Measurements from ENCODE around the gene SWAP70.
"Not testable (repeated sequence)": the region's sequence is repeated elsewhere in the genome, so short reads cannot be mapped to it uniquely, and the experiment has no call there.

The SWAP70 gene

DNA sequence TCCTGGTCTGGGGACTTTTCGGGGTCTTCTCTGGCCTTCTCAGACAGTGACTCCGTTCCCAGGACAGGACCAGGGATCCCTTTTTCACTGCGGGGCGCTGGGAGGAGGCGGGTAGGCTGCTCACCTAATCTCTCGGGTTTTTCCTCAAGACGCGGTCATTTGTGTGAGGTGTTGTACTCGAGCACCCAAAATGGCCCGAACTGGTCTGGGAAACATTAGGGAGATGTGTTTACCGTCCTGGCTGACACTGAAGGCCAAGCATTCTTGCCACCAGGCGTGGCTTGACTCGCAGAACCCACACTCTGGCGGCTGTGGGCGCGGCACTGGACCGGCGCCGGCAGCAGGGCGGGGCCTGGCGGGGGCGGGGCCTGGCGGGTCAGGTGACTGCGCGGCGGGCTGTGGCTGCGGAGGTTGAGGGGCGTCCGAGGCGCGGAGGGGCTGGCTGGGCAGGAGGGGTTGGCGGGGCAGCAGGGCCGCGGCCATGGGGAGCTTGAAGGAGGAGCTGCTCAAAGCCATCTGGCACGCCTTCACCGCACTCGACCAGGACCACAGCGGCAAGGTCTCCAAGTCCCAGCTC, at the start of gene SWAP70:
TSS of gene SWAP70 (plus strand) at position 379 of the 577 bp plus-strand sequence. CDS start at position 482, 103 bp downstream.
- H3K4me3 ChIP-seq (ENCODE audit: low read length) = peak within 1 kb of the TSS; percentile 97

DNA sequence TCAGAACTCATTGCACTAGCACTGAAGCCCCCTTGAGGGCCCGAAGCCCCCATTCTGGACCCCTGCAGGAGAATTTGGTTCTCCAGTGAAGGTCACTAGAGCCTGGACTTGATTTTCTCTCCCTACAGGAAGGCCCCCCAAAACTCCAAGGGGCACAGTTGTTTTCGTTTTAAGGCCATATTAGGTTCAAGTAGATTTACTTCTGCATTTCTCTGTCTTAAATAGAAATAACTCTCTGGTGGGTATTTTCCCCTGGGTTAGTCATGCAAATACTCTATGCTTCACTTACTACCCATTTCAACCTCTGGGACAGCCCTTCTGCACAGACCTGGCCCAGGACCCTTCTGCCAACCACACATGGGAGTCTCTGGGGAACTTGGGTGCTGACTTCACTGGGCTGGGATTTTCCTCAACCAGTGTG, 48.8 kb upstream of the SWAP70 start:
- TF ChIP-seq, protein P1, sequence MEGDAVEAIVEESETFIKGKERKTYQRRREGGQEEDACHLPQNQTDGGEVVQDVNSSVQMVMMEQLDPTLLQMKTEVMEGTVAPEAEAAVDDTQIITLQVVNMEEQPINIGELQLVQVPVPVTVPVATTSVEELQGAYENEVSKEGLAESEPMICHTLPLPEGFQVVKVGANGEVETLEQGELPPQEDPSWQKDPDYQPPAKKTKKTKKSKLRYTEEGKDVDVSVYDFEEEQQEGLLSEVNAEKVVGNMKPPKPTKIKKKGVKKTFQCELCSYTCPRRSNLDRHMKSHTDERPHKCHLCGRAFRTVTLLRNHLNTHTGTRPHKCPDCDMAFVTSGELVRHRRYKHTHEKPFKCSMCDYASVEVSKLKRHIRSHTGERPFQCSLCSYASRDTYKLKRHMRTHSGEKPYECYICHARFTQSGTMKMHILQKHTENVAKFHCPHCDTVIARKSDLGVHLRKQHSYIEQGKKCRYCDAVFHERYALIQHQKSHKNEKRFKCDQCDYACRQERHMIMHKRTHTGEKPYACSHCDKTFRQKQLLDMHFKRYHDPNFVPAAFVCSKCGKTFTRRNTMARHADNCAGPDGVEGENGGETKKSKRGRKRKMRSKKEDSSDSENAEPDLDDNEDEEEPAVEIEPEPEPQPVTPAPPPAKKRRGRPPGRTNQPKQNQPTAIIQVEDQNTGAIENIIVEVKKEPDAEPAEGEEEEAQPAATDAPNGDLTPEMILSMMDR (IDR thresholded peaks at IDR 0.05; ENCODE audit: insufficient read depth, low read depth, low read length, missing control alignments) = no peak
- H3K4me3 ChIP-seq (ENCODE audit: low read length) = no peak overlapping the region
- DNase-seq (ENCODE audit: low read depth) = no peak

More for the DNA sequence above, at the start of gene SWAP70:
- peak; percentile 88 for DNase-seq (ENCODE audit: low read depth)
- TF ChIP-seq, protein P1 (IDR thresholded peaks at IDR 0.05; ENCODE audit: insufficient read depth, low read depth, low read length, missing control alignments) = peak; percentile 48

DNA sequence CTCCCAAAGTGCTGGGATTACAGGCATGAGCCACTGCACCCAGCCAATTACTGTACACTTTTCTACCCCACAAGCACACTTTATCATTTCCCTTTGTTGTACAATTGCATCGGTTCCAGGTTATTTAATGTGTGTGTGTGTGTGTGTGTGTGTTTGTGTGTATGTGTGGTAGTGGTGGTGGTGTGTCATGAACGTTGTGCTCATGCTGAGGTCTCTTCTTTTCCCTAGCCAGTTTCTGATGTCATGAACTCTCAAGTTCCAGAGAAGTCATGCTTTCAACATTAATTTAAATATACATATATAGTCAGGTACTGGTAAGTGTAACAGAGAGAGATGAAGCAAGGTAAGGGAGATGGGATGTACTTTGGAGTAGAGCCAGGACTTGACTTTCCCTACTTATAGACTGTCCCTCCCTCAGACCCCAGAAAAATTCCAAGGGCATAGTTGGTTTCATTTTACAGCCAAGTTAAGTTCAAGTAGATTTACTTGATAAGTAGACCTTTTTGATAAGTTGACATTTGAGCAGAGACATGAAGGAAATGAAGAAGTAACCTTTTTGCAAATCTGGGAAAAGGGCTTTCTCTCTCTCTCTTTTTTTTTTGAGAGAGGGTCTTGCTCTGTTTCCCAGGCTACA, 47.7 kb upstream of the SWAP70 start:
- TF ChIP-seq, protein P1 (IDR thresholded peaks at IDR 0.05; ENCODE audit: insufficient read depth, low read depth, low read length, missing control alignments) = no peak
- no peak overlapping the region for H3K4me3 ChIP-seq (ENCODE audit: low read length)
- DNase-seq (ENCODE audit: low read depth) = no peak

DNA sequence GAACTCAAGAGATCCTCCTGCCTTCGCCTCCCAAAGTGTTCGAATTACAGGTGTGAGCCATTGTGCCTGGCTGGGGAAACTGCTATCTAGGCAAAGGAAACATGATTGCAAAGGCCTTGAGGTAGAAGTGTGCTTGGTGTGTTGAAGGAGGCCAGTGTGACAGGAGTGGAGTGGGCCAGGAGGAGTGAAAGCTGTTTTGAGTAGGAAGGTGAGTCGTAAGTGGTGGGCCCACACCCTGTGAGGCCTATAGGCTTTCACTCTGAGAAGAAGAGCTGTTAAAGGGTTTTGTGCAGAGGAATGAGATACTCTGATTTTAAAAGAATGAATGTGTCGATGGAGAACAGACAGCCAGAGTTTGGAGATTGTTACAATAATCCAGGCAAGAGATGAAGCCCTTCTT, 47.0 kb upstream of the SWAP70 start:
- TF ChIP-seq, protein P1 (IDR thresholded peaks at IDR 0.05; ENCODE audit: insufficient read depth, low read depth, low read length, missing control alignments) = no peak
- H3K4me3 ChIP-seq (ENCODE audit: low read length) = no peak overlapping the region
- no peak for DNase-seq (ENCODE audit: low read depth)

DNA sequence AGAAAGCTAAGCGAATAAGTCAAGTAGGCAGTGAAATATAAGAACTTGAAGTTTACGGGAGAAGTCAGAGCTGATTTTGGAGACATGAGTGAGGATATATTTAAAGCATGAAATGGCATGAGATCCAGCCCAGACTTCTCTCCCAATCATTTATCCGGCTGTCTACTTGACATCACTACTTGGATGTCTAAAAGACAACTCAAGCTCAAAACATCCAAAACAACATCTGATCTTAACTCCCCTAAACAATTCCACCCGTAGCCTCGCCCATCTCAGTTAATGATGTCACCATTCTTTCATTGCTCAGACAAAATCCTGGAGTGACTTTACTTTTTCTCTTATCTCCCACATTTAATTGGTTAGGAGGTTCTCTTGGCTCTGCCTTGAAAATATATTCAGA, 45.9 kb upstream of the SWAP70 start:
- TF ChIP-seq, protein P1 (IDR thresholded peaks at IDR 0.05; ENCODE audit: insufficient read depth, low read depth, low read length, missing control alignments) = no peak
- H3K4me3 ChIP-seq (ENCODE audit: low read length) = no peak overlapping the region
- peak; percentile 73 for DNase-seq (ENCODE audit: low read depth)

DNA sequence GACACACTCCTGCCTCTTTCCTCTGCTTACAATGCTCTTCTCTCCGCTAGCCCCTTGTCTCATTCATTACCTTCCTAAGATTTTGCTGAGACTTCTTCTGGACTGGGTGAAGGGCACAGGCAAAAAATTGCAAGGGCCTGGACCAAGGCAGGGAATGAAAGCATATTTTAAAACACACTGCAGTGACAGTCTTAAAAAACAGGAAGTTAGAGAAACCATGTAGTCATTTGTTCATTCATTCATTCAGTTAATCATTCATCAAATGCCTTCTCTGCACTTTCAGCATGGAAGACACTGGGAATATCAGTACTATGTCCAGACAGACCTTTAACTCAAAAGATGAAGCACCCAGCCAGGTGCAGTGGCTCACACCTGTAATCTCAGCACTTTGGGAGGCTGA, 44.9 kb upstream of the SWAP70 start:
- DNase-seq (ENCODE audit: low read depth) = no peak
- H3K4me3 ChIP-seq (ENCODE audit: low read length) = no peak overlapping the region
- TF ChIP-seq, protein P1 (IDR thresholded peaks at IDR 0.05; ENCODE audit: insufficient read depth, low read depth, low read length, missing control alignments) = no peak

DNA sequence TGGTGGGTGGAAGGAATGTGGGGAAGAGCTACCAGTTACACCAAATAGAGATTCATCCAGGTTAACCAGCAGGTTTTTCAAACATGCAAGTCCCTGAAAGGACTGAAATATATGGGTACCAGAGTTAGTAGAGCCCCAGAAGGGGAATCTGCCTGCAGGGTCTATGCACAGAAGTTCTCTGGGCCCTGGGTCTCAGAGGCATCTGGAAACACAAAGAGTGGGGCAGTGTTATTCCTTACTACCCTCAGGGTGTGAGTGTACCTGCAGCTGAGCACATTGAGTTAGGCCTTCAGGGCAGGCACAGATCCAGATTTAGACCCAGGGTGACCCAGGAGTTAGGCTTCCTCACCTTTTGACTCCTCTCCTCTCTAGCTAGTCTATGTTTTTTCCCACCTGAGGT, 43.9 kb upstream of the SWAP70 start:
- TF ChIP-seq, protein P1 (IDR thresholded peaks at IDR 0.05; ENCODE audit: insufficient read depth, low read depth, low read length, missing control alignments) = no peak
- no peak overlapping the region for H3K4me3 ChIP-seq (ENCODE audit: low read length)
- DNase-seq (ENCODE audit: low read depth) = no peak

DNA sequence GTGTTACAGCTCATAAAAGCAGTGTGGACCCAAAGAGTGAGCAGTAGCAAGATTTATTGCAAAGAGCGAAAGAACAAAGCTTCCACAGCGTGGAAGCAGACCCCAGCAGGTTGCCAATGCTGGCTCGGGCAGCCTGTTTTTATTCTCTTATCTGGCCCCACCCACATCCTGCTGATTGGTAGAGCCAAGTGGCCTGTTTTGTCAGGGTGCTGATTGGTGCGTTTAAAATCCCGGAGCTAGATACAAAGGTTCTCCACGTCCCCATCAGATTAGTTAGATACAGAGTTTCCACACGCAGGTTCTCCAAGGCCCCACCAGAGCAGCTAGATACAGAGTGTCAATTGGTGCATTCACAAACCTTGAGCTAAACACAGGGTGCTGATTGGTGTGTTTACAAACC, 41.5 kb upstream of the SWAP70 start:
- DNase-seq (ENCODE audit: low read depth); H3K4me3 ChIP-seq (ENCODE audit: low read length): not testable (repeated sequence)

DNA sequence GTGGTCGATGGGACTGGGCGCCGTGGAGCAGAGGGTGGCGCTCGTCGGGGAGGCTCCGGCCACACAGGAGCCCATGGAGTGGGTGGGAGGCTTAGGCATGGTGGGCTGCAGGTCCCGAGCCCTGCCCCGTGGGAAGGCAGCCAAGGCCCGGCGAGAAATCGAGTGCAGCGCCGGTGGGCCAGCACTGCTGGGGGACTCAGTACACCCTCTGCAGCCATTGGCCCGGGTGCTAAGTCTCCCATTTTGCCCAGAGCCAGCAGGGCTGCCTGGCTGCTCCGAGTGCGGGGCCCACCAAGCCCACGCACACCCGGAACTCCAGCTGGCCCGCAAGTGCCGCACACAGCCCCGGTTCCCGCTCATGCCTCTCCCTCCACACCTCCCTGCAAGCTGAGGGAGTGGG, 40.8 kb upstream of the SWAP70 start:
- DNase-seq (ENCODE audit: low read depth); H3K4me3 ChIP-seq (ENCODE audit: low read length): not testable (repeated sequence)

Measured in epithelial cell of esophagus (primary cell).